Loucy (cell line): ENCODE data around the gene SND1.

Experiments
- EZH2phosphoT487 ChIP-seq: fragments of 200-600 bp; IDR thresholded peaks from 2 replicates; pipeline ENCODE4 v1.6.1; 2018; ENCODE audit warnings: antibody characterized with exemption, mild to moderate bottlenecking, moderate library complexity, borderline replicate concordance
- TF ChIP-seq, protein P1 (sequence below): fragments of 200-600 bp; sonication (generic); conservative IDR thresholded peaks from 2 replicates; pipeline ENCODE4 v1.5.1; 2014; ENCODE audit warnings: mild to moderate bottlenecking, antibody characterized with exemption, low read length

DNA sequence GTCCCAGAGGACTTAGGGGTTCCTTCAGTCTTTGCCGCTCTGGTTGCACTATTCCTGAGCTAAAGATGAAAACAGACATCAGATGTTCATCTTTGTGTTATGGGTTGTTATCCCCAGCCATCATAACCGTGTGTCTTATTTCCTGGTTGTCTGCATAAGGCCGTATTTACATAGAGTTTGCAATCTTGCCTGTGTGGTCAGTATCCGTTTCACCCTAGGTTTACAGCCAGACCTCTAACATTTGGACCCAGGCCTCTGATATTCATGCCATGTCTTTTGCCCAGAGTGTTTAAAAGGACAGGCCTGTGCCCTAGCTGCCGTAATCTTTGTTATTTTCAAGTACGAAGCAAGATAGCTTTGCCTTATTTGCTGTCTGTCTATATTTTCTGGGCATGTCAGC is 352.6 kb downstream of the SND1 start:
- TF ChIP-seq, protein P1, sequence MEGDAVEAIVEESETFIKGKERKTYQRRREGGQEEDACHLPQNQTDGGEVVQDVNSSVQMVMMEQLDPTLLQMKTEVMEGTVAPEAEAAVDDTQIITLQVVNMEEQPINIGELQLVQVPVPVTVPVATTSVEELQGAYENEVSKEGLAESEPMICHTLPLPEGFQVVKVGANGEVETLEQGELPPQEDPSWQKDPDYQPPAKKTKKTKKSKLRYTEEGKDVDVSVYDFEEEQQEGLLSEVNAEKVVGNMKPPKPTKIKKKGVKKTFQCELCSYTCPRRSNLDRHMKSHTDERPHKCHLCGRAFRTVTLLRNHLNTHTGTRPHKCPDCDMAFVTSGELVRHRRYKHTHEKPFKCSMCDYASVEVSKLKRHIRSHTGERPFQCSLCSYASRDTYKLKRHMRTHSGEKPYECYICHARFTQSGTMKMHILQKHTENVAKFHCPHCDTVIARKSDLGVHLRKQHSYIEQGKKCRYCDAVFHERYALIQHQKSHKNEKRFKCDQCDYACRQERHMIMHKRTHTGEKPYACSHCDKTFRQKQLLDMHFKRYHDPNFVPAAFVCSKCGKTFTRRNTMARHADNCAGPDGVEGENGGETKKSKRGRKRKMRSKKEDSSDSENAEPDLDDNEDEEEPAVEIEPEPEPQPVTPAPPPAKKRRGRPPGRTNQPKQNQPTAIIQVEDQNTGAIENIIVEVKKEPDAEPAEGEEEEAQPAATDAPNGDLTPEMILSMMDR = no peak
- no peak for TF ChIP-seq EZH2phosphoT487
